ENCODE results near the gene KIF19. TPM values are rescaled to one million over a fixed set of nuclear protein-coding genes. Genes with fewer than 3 reads are reported as not detected.

KIF19 gene
- total and polyA plus RNA-seq, 2 donors (not counting 1 experiment from before 2014, with no cell fraction given) = not detected

- ATAC-seq (ENCODE audit: low read depth) (no peak), DNase-seq (no peak)
- no peak overlapping the region for H3K27ac ChIP-seq (ENCODE audit: low read length in 2 of 2)
- no peaks in the 10 kb centered on the region for H3K79me2 ChIP-seq (ENCODE audit: control insufficient read depth, insufficient read depth, low read length)
- TF ChIP-seq EZH2 (IDR thresholded peaks at IDR 0.05; ENCODE audit: borderline replicate concordance, insufficient read depth, low read depth, low read length, poor library complexity, severe bottlenecking) (no peak), CTCF (IDR thresholded peaks at IDR 0.05) (no peak)
- H3K27me3 ChIP-seq (replicated peaks in 1 of 4; ENCODE audit: control extremely low read depth in 1 of 4, control insufficient read depth in 3 of 4, insufficient read depth in 4 of 4, low read length in 3 of 4) = peaks cover 0 to 16% (median 7%) of the 10 kb centered on the region in 4 experiments
- intact Hi-C loops (cut with micrococcal nuclease) = no loop called here
- no peaks in the 10 kb centered on the region for H3K4me1 Mint-ChIP-seq
- H3K4me2 ChIP-seq (replicated peaks; ENCODE audit: low read depth, low read length, poor library complexity, severe bottlenecking) = no peak overlapping the region
- H3K4me1 ChIP-seq (ENCODE audit: control insufficient read depth in 2 of 2, insufficient read depth in 2 of 2, low read length in 2 of 2) = no peaks in the 10 kb centered on the region
- ChIA-PET CTCF (no interaction called here), POLR2A (no interaction called here)
- no peak overlapping the region for H2AFZ ChIP-seq (ENCODE audit: insufficient read depth, low read depth, low read length, poor library complexity, severe bottlenecking)
- 70% methylated on average over 3 of the region's 4 CpGs for whole genome bisulfite sequencing (ENCODE audit: insufficient coverage)
- H3K36me3 ChIP-seq (replicated peaks in 1 of 2; ENCODE audit: control extremely low read depth in 1 of 2, control insufficient read depth in 1 of 2, extremely low read depth in 1 of 2, insufficient read depth in 2 of 2, low read length in 1 of 2) = no peaks in the 10 kb centered on the region
- H3K4me3 ChIP-seq (ENCODE audit: control extremely low read depth in 1 of 5, extremely low read depth in 1 of 5, insufficient read depth in 1 of 5, low read depth in 2 of 5, low read length in 4 of 5) = no peak overlapping the region
- H3K4me3 Mint-ChIP-seq = no peak overlapping the region
- H3K27me3 Mint-ChIP-seq = peaks cover 15% of the 10 kb centered on the region
- no peak overlapping the region for H3K27ac Mint-ChIP-seq
- H3K9me3 Mint-ChIP-seq (ENCODE audit: insufficient read depth) = no peaks in the 10 kb centered on the region
- peaks cover 0 to 6% (median 0%) of the 10 kb centered on the region in 3 donors for H3K9me3 ChIP-seq (ENCODE audit: control extremely low read depth in 1 of 3, control insufficient read depth in 2 of 3, insufficient read depth in 1 of 3, low read length in 2 of 3)
- H3K9ac ChIP-seq (ENCODE audit: low read length) = no peak overlapping the region
- H4K20me1 ChIP-seq (ENCODE audit: control insufficient read depth, insufficient read depth, low read length, poor library complexity, severe bottlenecking) = no peaks in the 10 kb centered on the region
These were observed 28.1 kb upstream of the KIF19 start for GRCh38 chr17:74297941-74298340.

GRCh38 chr17:74298778-74299177 is 27.2 kb upstream of the KIF19 start:
- Mint-ChIP-seq H3K4me3 (no peak overlapping the region), H3K27me3 (peaks cover 15% of the 10 kb centered on the region), H3K9me3 (ENCODE audit: insufficient read depth) (no peaks in the 10 kb centered on the region), H3K4me1 (no peaks in the 10 kb centered on the region), H3K27ac (no peak overlapping the region)
- Histone ChIP-seq H3K4me1 (ENCODE audit: control insufficient read depth in 2 of 2, insufficient read depth in 2 of 2, low read length in 2 of 2) (no peaks in the 10 kb centered on the region), H3K27ac (ENCODE audit: low read length in 2 of 2) (no peak overlapping the region), H3K9me3 (ENCODE audit: control extremely low read depth in 1 of 3, control insufficient read depth in 2 of 3, insufficient read depth in 1 of 3, low read length in 2 of 3) (peaks cover 0 to 6% (median 0%) of the 10 kb centered on the region in 3 donors), H3K36me3 (replicated peaks in 1 of 2; ENCODE audit: control extremely low read depth in 1 of 2, control insufficient read depth in 1 of 2, extremely low read depth in 1 of 2, insufficient read depth in 2 of 2, low read length in 1 of 2) (no peaks in the 10 kb centered on the region), H3K79me2 (ENCODE audit: control insufficient read depth, insufficient read depth, low read length) (no peaks in the 10 kb centered on the region), H3K4me3 (ENCODE audit: control extremely low read depth in 1 of 5, extremely low read depth in 1 of 5, insufficient read depth in 1 of 5, low read depth in 2 of 5, low read length in 4 of 5) (no peak overlapping the region), H3K4me2 (replicated peaks; ENCODE audit: low read depth, low read length, poor library complexity, severe bottlenecking) (no peak overlapping the region), H2AFZ (ENCODE audit: insufficient read depth, low read depth, low read length, poor library complexity, severe bottlenecking) (no peak overlapping the region), H3K9ac (ENCODE audit: low read length) (no peak overlapping the region), H4K20me1 (ENCODE audit: control insufficient read depth, insufficient read depth, low read length, poor library complexity, severe bottlenecking) (no peaks in the 10 kb centered on the region), H3K27me3 (replicated peaks in 1 of 4; ENCODE audit: control extremely low read depth in 1 of 4, control insufficient read depth in 3 of 4, insufficient read depth in 4 of 4, low read length in 3 of 4) (peaks cover 0 to 16% (median 7%) of the 10 kb centered on the region in 4 experiments)
- no peak for ATAC-seq (ENCODE audit: low read depth)
- intact Hi-C loops (cut with micrococcal nuclease) = no loop called here
- POLR2A ChIA-PET = interaction anchor here (0.6 kb wide), 1 partner anchor 96 kb away, joined by 3 read pairs; no protein-coding TSS in a partner anchor
- 93% methylated on average over 5 of the region's 7 CpGs for WGBS (ENCODE audit: insufficient coverage)
- no peak for TF ChIP-seq EZH2 (IDR thresholded peaks at IDR 0.05; ENCODE audit: borderline replicate concordance, insufficient read depth, low read depth, low read length, poor library complexity, severe bottlenecking)
- CTCF ChIA-PET = no interaction called here
- DNase-seq = no peak

Measured in B cell (primary cell).